Activated naive CD4-positive, alpha-beta T cell treated with Interleukin-2 at 50 U/mL for 16 hours (primary cell): Measurements from ENCODE around the gene EWSR1.
"Not testable (repeated sequence)": the region's sequence is repeated elsewhere in the genome, so short reads cannot be mapped to it uniquely, and the experiment has no call there.

Experiments
- DNase-seq: peaks from one replicate; pipeline ENCODE4 v3.0.0-alpha.2; 2020

Gene EWSR1, protein sequence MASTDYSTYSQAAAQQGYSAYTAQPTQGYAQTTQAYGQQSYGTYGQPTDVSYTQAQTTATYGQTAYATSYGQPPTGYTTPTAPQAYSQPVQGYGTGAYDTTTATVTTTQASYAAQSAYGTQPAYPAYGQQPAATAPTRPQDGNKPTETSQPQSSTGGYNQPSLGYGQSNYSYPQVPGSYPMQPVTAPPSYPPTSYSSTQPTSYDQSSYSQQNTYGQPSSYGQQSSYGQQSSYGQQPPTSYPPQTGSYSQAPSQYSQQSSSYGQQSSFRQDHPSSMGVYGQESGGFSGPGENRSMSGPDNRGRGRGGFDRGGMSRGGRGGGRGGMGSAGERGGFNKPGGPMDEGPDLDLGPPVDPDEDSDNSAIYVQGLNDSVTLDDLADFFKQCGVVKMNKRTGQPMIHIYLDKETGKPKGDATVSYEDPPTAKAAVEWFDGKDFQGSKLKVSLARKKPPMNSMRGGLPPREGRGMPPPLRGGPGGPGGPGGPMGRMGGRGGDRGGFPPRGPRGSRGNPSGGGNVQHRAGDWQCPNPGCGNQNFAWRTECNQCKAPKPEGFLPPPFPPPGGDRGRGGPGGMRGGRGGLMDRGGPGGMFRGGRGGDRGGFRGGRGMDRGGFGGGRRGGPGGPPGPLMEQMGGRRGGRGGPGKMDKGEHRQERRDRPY

DNA sequence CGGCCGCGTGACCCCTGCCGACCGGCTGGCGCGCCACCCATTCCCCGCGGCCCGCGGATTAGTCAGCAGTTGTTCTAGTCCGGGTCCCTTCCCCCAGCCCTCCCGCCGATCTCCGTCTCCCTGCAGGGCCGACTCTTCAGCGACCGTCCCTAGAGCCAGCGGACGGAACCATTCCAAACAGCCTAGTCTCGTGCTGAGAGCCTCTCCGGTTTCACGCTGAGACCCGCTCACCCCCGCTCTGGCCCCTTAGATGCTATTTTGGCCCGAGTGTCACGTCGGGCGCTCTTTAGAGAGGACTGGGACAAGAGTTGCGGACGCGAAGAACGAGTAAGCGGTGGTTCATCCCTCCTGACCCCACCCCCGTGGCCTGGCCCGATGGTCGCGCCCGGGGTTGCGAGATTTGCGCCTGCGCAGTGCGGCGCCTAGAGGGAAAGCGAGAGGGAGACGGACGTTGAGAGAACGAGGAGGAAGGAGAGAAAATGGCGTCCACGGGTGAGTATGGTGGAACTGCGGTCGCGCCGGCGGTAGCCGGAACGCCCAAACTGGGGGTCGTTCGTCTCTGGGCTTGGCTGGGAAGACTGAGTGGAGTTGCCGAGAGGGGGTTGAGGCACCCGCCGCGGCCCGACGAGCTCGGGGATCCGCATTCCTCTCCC lies at the start of gene EWSR1, which contains the start of gene RHBDD3:
Gene EWSR1, plus strand, starts transcription at position 411 of the 653 bp plus-strand sequence. Its CDS starts 69 bp downstream, at position 480.
Gene RHBDD3, minus strand, starts transcription at position 124 of the 653 bp plus-strand sequence. CDS start 2,355 bp downstream, outside the sequence.
- peak; percentile 96 for DNase-seq

- DNase-seq: no peak
Measured at GRCh38 chr22:29218758-29219408, 49.2 kb upstream of the EWSR1 start.

- DNase-seq: not testable (repeated sequence)
Measured at GRCh38 chr22:29219409-29219782, 48.7 kb upstream of the EWSR1 start.

DNA sequence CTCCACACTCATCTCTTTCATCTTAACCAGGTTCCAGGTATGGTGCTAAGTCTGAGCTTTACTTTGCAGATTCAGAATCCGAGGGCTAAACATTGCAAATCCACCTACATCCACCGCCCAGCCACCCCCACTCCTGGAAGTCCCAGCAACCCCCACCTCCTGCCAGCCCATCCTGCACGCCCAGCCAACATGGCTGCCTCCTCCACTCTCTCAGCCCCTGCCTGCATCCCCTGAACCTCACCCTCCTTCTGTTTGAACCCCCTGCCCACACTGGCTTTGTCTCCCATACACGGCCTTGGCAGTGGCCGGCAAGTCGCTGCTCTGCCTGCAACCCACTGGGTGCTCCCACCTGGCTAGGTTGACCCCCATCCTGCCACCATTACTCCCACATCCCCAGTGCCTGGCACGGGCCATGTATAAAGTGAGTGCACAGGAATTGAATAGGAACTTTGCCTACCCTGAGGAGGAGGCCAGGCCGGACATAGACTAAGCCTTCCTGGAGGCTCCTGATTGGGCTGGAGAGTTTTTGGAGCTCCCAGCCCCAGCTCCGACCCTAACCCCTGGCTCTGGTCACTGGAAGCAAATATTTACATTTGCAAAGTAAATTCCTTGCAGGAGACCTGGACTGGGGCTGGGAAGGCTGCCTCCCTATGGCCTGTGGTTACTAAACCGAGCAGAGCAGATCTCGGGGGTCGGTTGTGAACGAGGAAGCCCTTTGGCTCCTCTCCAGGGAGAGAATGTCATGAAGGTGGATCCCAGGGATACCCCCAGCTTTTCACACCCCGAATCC lies 48.0 kb upstream of the EWSR1 start:
- no peak for DNase-seq

DNA sequence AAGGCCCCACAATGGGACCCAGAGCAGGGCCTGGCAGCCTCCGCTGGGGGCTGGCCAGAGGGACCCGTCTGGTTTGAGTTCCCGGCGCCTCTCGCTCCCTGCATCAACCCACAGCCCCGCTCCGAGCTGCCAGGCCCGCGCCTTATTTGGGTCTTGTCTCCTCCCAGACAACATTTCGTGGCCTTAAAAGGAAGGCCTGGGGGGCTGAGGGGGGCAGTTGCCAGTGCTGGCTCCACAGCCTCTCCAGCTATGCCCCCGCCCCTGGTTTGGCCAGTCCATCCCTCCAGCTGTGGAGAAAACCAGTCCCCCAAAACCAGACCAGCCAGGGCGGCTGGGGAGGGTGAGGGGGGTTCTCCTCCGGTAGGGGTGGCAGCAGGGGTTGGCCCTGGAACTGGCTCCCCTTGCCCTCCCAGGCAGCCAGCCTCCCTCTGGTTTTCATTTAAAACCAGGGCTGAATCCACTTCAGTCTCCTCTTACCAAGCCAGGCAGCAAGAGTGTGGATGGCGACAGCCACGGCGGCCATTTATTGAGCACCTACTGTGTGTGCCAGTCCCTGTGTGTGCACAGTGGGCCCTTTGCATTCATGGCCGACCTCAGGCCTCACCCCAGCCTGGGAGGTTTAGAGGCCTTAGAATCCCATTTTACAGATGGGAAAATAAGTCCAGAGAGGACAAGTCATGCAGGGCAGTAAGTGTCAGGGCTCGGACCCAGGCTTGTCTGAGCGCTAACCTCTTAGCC lies 43.8 kb upstream of the EWSR1 start:
- DNase-seq: no peak

- no peak for DNase-seq
Measured at GRCh38 chr22:29224859-29225410, 43.1 kb upstream of the EWSR1 start.

GRCh38 chr22:29225422-29226090 lies 42.5 kb upstream of the EWSR1 start:
- DNase-seq: no peak

DNA sequence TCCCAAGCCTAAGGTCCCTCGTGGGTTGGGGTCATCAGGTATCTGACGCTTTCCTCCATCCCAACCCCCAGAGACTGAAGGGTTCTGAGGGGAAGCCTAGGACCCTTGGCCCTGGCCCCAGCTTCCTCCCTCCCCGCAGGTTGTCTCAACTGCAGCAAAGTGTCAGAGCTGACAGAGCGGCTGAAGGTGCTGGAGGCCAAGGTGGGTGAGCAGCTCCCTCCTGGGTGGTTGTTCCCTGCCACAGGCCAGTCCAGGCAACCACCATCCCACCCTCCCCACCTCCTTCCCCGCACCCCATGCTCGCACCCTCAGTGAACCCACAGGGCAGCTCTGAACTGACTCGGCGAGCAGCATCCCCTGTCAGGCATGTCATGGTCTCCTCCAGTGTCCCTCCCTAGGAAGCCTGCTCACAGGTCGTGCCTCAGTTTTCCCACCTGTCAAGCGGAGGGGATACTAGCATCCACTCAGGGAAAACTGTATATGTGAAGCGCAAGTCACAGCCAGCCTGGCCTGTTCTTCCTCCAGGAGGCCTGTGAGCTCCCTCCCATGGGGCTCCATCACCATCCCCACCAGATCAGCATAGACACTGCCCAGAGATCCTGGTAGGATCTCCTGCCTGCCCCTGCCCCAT lies 41.6 kb upstream of the EWSR1 start:
- DNase-seq: no peak

- no peak for DNase-seq
Measured at GRCh38 chr22:29230972-29231875, 36.8 kb upstream of the EWSR1 start.

DNA sequence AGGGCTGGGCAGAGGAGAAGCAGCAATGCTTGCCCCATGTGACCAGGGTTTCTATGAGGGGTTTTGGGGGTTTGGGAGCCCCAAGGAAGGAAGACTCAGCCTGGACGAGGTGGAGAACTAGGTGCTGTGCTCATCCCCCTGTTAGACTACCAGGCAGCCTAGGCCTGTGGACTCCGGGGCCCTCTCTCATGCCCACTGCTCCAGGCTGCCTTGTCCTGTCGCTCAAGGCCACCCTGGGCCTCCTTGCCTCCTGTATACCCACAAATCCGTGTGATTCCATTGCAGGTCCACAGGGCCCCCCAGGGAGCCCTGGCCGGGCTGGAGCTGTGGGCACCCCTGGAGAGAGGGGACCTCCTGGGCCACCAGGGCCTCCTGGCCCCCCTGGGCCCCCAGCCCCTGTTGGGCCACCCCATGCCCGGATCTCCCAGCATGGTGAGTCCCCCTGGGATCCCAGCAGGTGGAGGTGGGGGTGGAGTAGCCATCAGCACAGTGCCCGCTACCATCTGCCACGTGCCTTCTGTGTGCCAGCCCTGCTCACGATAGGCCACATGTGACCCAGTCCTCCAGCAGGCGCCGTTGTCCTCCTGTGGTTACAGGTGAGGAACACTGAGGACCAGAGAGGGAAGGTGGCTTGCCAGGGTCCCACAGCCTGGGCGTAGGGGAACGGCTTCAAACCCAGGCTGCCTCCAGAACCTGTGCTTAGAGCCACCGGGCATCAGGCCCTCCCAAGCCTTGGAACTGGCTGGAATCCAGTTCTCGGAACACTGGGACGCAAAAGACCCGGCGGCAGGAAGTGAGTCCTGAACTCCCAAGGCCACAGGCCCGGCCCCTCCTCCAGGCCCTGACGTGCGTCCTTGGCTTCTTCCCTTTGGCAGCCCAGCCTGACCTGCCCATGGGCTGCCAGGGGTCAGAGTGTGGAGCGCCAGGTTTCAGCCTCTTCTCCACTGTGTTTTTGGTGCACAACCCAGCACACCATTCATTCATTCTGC lies 35.8 kb upstream of the EWSR1 start:
- no peak for DNase-seq

- DNase-seq: no peak
Measured at GRCh38 chr22:29233277-29233877, 34.7 kb upstream of the EWSR1 start.

DNA sequence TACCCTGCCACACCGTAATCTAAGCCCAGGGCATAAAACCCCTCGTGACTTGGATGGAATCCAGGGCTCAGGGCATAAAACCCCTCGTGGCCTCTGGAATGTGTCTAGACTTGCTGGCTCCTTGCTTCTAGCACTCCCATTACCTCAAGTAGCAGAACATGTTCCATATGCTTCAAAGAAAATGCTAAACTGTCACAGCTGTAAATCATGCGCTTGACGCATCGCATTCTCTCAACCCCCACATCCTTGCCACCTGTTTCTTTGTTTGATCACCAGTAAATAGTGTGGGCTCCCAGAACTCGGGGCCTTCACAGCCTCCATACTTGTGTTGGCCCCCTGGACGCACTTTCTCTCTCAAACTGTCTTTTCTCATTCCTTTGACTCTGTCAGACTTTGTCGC lies 27.6 kb upstream of the EWSR1 start:
- DNase-seq: not testable (repeated sequence)

- no peak for DNase-seq
Measured at GRCh38 chr22:29243874-29244446, 24.1 kb upstream of the EWSR1 start.

DNA sequence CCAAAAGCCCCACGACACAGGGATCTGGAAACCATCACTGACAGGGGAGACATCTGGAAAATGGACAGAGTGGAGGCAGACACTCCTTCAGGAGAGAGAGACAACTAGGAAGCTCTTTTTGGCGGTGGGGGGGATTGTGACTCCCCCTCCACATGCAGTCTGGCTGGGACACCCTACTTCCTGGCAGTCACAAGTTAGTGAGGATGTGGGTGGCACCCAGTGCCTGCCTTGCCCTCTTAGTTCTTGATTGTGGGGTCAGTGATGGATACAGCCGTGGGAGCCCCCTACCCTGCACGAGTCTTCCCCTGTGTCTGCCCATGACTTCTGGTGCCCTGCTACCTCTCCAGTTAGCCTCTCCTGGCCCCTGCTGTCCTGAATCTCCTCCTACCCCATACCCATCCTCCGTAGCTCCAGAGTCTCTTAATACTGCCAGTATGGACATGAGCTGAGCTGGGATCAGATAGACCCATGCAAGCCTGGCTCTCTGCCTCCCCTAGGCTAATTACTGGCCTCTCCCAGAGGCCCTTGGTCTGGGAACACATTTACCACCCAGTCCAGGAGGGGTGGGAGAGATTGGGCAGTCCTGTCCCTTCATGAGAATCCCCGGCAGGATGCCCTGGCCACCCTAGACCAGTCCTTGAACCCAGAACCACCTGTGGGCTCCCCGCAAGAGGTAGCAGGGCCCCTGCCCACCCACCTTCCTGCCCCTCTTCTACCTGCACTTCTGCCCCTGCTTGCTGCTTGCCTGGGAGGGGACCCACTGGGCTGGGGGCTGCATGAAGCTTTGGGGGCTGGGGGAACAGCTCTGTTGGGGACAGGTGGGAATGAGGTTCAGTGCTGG lies 23.1 kb upstream of the EWSR1 start:
- no peak for DNase-seq

DNA sequence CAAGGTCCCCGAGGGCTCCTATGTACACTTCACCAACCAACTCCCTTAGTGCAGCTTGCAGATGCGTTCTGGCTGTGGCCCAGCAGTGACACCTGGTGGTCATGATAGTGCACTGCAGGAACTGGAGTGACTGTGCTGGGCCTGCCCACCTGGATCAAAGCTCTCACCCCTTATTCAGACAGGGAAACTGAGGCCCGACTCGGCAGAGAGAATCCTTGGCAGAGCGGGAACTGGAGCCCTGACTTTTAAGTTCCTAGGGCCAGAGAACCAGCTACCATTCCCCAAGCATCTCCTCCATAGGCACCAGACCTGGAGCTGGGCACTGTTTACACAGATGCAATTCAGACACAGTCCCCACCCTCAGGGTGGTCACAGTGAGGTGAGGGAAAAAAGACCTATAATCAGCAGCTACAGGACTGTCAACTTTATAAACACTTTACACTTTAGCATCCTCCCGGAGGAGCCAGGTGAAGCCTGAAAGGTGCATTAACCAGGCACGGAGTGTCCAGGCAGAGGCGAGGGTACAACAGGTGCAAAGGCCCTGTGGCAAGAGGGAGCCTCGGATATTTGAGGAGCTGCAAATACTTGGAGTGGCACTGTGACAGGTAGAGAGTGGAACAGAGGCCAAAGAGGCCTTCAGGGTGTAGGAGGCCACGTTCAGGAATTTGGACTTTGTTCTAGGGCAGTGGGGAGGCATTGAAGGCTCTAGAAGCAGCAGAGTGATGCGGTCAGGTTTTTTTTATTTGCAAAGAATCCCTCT lies 22.3 kb upstream of the EWSR1 start:
- DNase-seq: peak; percentile 72
